Brain microvascular endothelial cell (primary cell): ENCODE measurements around the gene DNAI2.

Experiments used
- DNase-seq: peaks from one replicate; pipeline ENCODE4 v3.0.0-alpha.2; 2020
- H3K27ac ChIP-seq: fragments of 250-450 bp; sonication (Bioruptor Pico); 2 replicates; pipeline ENCODE4 v1.5.1; 2020; ENCODE audit warnings: mild to moderate bottlenecking, moderate library complexity
- H3K27me3 ChIP-seq: fragments of 250-450 bp; sonication (Bioruptor Pico); replicated peaks from 2 replicates; pipeline ENCODE4 v1.5.1; 2020; ENCODE audit warnings: mild to moderate bottlenecking
- H3K36me3 ChIP-seq: fragments of 250-450 bp; sonication (Bioruptor Pico); replicated peaks from 2 replicates; pipeline ENCODE4 v1.5.1; 2020; ENCODE audit warnings: mild to moderate bottlenecking
- H3K4me3 ChIP-seq: 2 replicates; pipeline ENCODE4 v1.5.1; 2011; ENCODE audit warnings: low read depth, mild to moderate bottlenecking, control low read depth, low read length, moderate library complexity
- in situ Hi-C: cut with HindIII; loops from 2 replicates; pipeline ENCODE4 v1.10.0; 2017; ENCODE audit warnings: low sequenced_read_pairs, low pct_ligation_motif_present
- TF ChIP-seq, protein P1 (sequence below): IDR thresholded peaks from 2 replicates; pipeline ENCODE4 v1.5.1; 2011; ENCODE audit warnings: low read depth, mild to moderate bottlenecking, moderate library complexity, low read length, control low read depth, inconsistent platforms; ENCODE audit errors: missing control alignments

DNAI2 gene

GRCh38 chr17:74305865-74306654 lies 32.0 kb downstream of the DNAI2 start:
- TF ChIP-seq, protein P1, sequence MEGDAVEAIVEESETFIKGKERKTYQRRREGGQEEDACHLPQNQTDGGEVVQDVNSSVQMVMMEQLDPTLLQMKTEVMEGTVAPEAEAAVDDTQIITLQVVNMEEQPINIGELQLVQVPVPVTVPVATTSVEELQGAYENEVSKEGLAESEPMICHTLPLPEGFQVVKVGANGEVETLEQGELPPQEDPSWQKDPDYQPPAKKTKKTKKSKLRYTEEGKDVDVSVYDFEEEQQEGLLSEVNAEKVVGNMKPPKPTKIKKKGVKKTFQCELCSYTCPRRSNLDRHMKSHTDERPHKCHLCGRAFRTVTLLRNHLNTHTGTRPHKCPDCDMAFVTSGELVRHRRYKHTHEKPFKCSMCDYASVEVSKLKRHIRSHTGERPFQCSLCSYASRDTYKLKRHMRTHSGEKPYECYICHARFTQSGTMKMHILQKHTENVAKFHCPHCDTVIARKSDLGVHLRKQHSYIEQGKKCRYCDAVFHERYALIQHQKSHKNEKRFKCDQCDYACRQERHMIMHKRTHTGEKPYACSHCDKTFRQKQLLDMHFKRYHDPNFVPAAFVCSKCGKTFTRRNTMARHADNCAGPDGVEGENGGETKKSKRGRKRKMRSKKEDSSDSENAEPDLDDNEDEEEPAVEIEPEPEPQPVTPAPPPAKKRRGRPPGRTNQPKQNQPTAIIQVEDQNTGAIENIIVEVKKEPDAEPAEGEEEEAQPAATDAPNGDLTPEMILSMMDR, result no peak
- in situ Hi-C loops, result no loop called here

GRCh38 chr17:74307984-74308773 lies 34.1 kb downstream of the DNAI2 start:
- Histone ChIP-seq H3K27ac (no peak overlapping the region), H3K36me3 (no peaks in the 10 kb centered on the region), H3K27me3 (no peaks in the 10 kb centered on the region), H3K4me3 (no peak overlapping the region)
- DNase-seq, result no peak
- in situ Hi-C loops, result no loop called here
- TF ChIP-seq, protein P1, result no peak

More at GRCh38 chr17:74305865-74306654, 32.0 kb downstream of the DNAI2 start:
- Histone ChIP-seq H3K27ac (no peak overlapping the region), H3K36me3 (no peaks in the 10 kb centered on the region), H3K4me3 (no peak overlapping the region), H3K27me3 (no peaks in the 10 kb centered on the region)
- DNase-seq, result no peak

DNA sequence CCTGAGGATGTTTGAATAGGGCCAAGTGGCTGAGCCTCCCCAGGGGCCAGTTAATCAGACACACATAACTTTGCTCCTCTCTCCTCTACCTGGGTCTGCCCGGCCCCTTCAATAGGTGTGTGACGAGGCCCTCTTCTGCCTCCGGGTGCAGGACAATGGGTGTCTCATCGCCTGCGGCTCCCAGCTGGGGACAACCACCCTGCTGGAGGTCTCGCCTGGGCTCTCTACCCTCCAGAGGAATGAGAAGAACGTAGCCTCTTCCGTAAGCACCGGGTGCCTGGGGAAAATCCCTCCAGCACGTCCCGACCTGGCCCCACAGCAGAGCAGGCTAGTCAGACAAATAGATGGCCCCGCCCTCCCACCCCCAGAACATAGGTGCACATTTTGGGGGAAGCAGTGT lies 35.9 kb downstream of the DNAI2 start:
- Histone ChIP-seq H3K36me3 (no peaks in the 10 kb centered on the region), H3K27me3 (no peaks in the 10 kb centered on the region)
- in situ Hi-C loops, result no loop called here

GRCh38 chr17:74314877-74315276 lies 40.8 kb downstream of the DNAI2 start:
- Histone ChIP-seq H3K36me3 (no peaks in the 10 kb centered on the region), H3K27me3 (no peaks in the 10 kb centered on the region), H3K4me3 (no peak overlapping the region), H3K27ac (no peak overlapping the region)
- TF ChIP-seq, protein P1, result no peak
- DNase-seq, result no peak
- in situ Hi-C loops, result no loop called here

More for the DNA sequence above, 35.9 kb downstream of the DNAI2 start:
- TF ChIP-seq, protein P1, result no peak
- DNase-seq, result no peak
- Histone ChIP-seq H3K4me3 (no peak overlapping the region), H3K27ac (no peak overlapping the region)

DNA sequence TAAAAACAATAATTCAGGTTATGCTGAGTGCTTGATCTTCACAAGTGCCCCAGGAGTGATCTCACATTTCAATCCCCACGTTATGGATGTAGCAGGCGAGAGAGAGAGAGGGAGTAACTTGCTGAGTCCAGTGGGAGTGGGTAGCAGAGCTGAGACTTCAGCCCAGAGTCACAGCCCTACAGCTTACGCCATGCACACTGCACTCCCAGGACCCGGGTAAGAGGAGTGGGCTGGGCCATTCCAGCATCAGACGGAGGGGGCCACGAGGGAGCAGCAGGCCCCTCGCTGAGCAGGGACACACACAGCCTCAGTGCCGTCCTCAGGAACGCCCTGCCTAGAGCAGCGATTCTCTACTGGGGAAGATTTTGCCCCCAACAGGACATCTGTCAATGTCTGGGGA lies 42.2 kb downstream of the DNAI2 start:
- in situ Hi-C loops, result no loop called here
- Histone ChIP-seq H3K27me3 (no peaks in the 10 kb centered on the region), H3K4me3 (no peak overlapping the region), H3K27ac (no peak overlapping the region), H3K36me3 (no peaks in the 10 kb centered on the region)
- TF ChIP-seq, protein P1, result no peak
- DNase-seq, result no peak
